Measurements from ENCODE around the gene TMEM141. TPM values are rescaled to one million over a fixed set of nuclear protein-coding genes. Genes with fewer than 3 reads are reported as not detected.

Gene TMEM141
- total RNA-seq, 1 experiment from 2014 or later, result 64.1 TPM

GRCh38 chr9:136826703-136827582, 35.8 kb downstream of the TMEM141 start:
- Mint-ChIP-seq H3K4me3 (ENCODE audit: low read depth, unreplicated experiment) (no peak overlapping the region), H3K27me3 (ENCODE audit: unreplicated experiment) (no peaks in the 10 kb centered on the region), H3K27ac (ENCODE audit: unreplicated experiment) (no peak overlapping the region), H3K36me3 (ENCODE audit: insufficient read depth, unreplicated experiment) (peaks cover 27% of the 10 kb centered on the region), H3K4me1 (ENCODE audit: low read depth, unreplicated experiment) (no peaks in the 10 kb centered on the region), H3K9me3 (ENCODE audit: low read depth, unreplicated experiment) (no peaks in the 10 kb centered on the region)
- no peak for DNase-seq
- intact Hi-C loops (cut with micrococcal nuclease; ENCODE audit: unreplicated experiment), result no loop called here
- TF ChIP-seq CTCF (IDR thresholded peaks at IDR 0.05; ENCODE audit: unreplicated experiment), result no peak
- BruUV-seq (replicated peaks), result no TSS peak
- CTCF ChIA-PET, result interaction anchor here (0.6 kb wide), 1 partner anchor 151 kb away, joined by 3 read pairs; no protein-coding TSS in a partner anchor

GRCh38 chr9:136827794-136828473, 36.8 kb downstream of the TMEM141 start:
- CTCF ChIA-PET, result no interaction called here
- Mint-ChIP-seq H3K9me3 (ENCODE audit: low read depth, unreplicated experiment) (no peaks in the 10 kb centered on the region), H3K4me3 (ENCODE audit: low read depth, unreplicated experiment) (no peak overlapping the region), H3K27ac (ENCODE audit: unreplicated experiment) (no peak overlapping the region), H3K4me1 (ENCODE audit: low read depth, unreplicated experiment) (no peaks in the 10 kb centered on the region), H3K36me3 (ENCODE audit: insufficient read depth, unreplicated experiment) (peaks cover 26% of the 10 kb centered on the region), H3K27me3 (ENCODE audit: unreplicated experiment) (no peaks in the 10 kb centered on the region)
- no TSS peak for BruUV-seq (replicated peaks)
- intact Hi-C loops (cut with micrococcal nuclease; ENCODE audit: unreplicated experiment), result no loop called here
- TF ChIP-seq CTCF (IDR thresholded peaks at IDR 0.05; ENCODE audit: unreplicated experiment), result no peak
- DNase-seq, result no peak

GRCh38 chr9:136828474-136829140, 37.5 kb downstream of the TMEM141 start:
- no peaks in the 10 kb centered on the region for H3K9me3 Mint-ChIP-seq (ENCODE audit: low read depth, unreplicated experiment)
- no peak for TF ChIP-seq CTCF (IDR thresholded peaks at IDR 0.05; ENCODE audit: unreplicated experiment)
- H3K4me3 Mint-ChIP-seq (ENCODE audit: low read depth, unreplicated experiment), result no peak overlapping the region
- H3K27me3 Mint-ChIP-seq (ENCODE audit: unreplicated experiment), result no peaks in the 10 kb centered on the region
- CTCF ChIA-PET, result no interaction called here
- intact Hi-C loops (cut with micrococcal nuclease; ENCODE audit: unreplicated experiment), result no loop called here
- no TSS peak for BruUV-seq (replicated peaks)
- H3K27ac Mint-ChIP-seq (ENCODE audit: unreplicated experiment), result no peak overlapping the region
- peaks cover 19% of the 10 kb centered on the region for H3K36me3 Mint-ChIP-seq (ENCODE audit: insufficient read depth, unreplicated experiment)
- no peak for DNase-seq
- H3K4me1 Mint-ChIP-seq (ENCODE audit: low read depth, unreplicated experiment), result no peaks in the 10 kb centered on the region

- no peak overlapping the region for H3K27ac Mint-ChIP-seq (ENCODE audit: unreplicated experiment)
- BruUV-seq (replicated peaks), result no TSS peak
- TF ChIP-seq CTCF (IDR thresholded peaks at IDR 0.05; ENCODE audit: unreplicated experiment), result no peak
- no peaks in the 10 kb centered on the region for H3K9me3 Mint-ChIP-seq (ENCODE audit: low read depth, unreplicated experiment)
- intact Hi-C loops (cut with micrococcal nuclease; ENCODE audit: unreplicated experiment), result no loop called here
- no peak for DNase-seq
- H3K4me1 Mint-ChIP-seq (ENCODE audit: low read depth, unreplicated experiment), result no peaks in the 10 kb centered on the region
- H3K27me3 Mint-ChIP-seq (ENCODE audit: unreplicated experiment), result no peaks in the 10 kb centered on the region
- CTCF ChIA-PET, result no interaction called here
- no peak overlapping the region for H3K4me3 Mint-ChIP-seq (ENCODE audit: low read depth, unreplicated experiment)
- H3K36me3 Mint-ChIP-seq (ENCODE audit: insufficient read depth, unreplicated experiment), result peaks cover 18% of the 10 kb centered on the region
Observed at GRCh38 chr9:136829412-136829811, 38.3 kb downstream of the TMEM141 start.
